Measurements from ENCODE around the gene TRAF7.
"Not testable (repeated sequence)": the region's sequence is repeated elsewhere in the genome, so short reads cannot be mapped to it uniquely, and the experiment has no call there.

Gene TRAF7

DNA sequence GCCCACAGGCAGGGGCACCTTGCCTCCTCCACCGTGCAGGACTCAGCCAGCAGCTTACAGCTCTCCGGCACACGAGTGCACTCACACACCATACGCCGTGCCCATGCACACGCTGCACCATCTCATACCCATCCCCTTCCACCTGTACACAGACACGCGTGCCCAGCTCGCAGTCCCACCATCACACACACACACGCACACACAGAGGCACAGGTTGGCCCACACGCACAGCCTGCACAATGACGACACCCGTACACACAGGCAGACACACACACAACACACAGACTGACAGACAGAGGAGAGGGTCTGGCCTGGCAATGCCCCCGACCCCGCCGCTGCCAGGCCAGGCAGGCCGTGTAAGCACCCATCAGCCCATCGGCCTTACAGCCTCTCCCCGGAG, 28.8 kb downstream of the TRAF7 start:
- DNase-seq: no peak

DNA sequence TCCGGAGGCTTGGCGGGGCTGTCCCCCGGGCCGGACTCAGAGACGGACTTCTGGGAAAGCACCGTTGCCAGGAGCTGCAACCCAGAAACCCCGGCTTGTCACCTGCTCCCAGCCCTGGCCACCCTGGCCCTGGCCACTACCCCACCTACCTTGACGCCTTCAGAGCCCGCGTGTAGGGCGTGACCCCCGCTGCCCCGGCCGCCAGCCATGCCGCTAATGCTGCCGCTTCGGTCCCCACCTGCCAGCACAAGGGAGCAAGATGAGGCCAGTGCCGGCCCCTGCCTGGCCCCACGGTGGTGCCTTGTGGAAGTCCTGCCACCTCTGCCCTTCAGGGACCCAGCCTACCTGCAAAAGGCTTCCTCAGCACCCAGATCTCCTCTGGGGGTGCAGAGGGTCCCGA, 29.4 kb downstream of the TRAF7 start:
- DNase-seq: no peak

DNA sequence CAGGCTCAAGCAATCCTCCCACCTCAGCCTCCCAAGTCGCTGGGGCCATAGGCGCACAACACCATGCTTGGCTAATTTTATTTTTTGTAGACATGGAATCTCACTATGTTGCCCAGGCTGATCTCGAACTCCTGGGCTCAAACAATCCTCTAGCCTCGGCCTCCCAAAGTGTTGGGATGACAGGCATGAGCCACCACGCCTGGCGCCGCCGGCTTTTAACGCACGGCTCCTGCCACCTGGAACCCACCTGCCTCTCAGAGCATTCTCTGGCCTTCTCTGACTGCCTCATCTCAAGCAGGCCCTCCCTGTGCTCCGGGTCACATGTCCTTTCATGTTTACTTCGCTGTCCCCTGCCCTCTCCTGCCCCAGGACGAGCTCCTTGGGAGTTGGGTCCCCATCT, 30.5 kb downstream of the TRAF7 start:
- DNase-seq: no peak

DNA sequence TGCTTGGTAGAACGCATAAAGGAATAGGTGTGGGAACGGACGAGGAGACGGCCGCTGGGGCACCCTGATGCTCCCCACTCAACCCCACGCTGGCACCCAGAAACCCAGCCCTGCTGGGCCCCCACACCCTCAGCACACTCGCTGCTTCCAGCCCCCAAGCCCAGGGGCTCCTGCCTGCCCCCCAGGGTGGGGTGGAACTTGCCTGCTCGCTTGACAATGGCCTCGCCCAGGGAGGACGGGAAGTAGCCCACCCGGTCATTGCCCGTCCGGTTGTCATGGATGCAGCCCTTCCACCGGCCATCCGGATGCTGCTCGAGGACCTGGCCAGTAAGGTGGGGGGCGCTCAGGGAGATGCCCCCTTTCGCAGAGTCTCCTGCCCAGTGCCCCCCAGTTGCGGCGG, 30.9 kb downstream of the TRAF7 start:
- no peak for DNase-seq

DNA sequence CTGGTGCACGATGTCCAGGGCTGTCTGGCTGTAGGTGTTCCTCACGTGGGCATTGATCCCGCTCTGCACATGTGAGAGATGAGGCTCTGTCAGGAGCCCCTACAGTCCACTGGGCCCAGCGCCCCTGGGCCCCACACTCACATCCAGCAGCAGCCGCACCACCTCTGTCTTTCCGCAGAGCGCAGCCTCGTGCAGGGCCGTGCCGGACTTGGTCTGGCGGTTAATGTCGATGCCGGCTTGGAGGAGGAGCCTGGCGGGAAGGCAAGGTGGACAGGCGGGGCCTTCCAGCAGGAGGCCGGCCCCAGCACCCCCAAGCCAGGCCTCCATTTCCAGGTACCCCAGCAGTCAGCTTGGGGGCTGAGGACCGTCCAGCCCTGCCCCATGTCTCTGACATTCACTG, 31.6 kb downstream of the TRAF7 start:
- no peak for DNase-seq

DNA sequence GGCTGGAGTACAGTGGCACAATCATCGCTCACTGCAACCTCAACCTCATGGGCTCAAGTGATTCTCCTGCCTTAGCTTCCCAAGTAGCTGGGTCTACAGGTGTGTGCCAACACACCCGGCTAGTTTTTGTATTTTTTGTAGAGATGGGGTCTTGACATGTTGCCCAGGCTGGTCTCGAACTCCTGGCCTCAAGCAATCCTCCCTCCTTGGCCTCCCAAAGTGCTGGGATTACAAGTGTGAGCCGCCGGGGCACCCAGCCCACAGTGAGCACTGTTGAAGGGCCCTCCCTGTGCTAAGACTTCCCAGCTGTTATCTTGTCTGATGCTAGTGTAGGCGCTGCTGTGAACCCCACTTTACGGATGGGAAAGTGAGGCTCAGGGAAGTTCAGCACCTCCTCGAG, 32.8 kb downstream of the TRAF7 start:
- DNase-seq: no peak

DNA sequence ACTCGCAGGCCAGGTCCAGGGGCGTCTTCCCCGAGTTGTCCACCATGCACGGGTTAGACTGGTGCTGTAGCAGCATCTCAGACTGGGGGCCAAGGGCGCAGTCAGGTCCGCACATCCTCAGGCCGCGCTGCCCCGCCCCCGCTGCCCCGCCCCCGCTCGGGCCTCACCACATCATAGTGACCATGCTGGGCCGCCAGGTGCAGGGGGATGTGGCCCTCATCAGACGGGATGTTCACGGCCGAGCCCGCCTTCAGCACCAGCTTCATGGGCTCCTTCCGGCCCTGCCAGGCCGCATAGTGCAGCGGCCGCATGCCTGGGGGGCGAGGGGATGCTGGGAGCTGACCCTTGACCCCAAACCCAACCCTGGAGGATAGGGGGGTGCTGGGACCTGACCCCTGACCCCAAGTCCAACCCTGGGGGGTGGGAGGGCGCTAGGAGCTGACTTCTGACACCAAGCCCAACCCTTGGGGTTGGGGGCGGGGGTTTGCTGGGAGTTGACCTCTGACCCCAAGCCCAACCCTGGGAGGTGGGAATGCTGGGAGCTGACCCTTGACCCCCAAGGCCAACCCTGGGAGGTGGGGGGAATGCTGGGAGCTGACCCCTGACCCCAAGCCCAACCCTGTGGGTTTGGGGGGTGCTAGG, 33.8 kb downstream of the TRAF7 start:
- no peak for DNase-seq

DNA sequence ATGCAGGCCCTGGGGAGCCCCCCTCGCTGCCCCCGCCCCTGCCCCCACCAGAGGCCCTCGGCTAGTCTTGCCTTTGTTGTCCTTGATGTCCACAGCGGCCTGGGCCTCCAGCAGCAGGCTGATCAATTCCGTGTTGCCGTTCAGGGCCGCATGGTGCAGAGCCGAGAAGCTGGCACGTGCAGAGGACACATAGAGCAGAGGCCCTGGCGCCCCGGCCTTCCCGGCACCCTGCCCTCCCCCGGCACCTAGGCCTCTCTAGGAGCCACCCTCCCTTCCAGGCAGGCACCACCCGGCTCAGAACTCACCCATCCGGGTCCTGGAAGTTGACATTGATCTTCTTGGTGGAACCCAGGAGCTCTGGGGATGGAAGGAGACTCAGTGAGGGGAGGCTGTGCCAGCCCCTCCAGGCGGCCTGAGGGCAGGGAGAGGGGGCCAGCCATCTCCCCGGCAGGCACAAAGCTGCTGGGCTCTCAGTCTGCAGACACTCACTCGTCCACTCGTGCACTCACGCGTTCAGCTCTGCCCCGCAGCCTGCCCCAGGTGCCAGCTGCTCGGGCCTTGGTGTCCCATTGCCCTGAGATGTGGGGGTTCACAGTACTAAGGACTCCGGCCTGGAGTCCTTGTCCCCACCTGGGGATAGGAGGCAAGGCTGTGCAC, 34.5 kb downstream of the TRAF7 start:
- DNase-seq: no peak

DNA sequence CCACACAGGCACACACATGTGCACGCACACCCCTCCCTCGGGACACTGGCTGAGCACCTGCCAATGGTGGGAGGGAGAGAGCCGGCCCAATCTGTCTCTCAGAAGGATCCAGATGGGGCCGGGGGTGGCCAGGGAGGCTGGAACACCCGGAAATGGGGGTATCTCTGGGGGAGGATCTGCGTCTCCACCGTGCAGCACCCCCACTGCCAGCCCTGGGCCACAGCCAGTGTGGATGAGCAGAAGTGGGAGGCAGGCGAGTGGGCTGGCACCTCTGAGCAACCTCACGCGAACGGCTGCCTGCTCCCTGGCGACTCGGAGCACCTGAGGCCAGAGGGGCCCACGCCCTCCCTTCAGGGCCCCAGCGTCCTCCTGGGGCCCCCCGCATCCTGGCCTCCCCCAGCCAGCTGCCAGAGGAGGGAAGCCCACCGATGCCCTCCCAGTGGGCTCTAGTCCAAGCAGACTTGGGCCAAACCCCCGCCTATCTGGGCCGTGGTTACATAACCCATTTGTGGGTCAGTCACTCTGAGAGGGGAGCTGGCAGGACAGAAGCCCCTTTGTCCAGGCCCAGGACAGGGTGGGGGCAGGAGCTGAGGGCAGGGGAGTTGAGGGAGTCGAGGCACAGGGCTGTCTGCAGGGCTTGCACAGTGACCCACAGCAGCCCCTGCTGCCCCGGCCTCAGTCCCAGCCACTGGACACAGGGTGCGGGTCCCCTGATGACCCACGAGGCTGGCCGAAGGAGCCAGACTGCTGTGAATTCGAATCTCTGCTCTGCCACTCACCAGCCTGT, 35.3 kb downstream of the TRAF7 start:
- no peak for DNase-seq

DNA sequence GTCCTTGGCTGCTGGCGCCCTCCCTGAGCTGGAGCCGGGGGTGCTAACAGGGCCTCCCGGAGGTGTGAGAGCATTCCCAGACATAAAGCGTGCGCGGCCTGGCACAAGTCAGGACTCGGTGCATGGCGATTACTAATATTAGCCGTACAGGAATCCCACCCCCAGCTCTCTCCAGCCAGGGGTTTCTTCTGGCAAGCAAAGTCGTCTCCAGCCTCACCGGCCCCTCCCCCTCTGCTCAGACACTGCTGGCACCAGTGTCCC, 35.8 kb downstream of the TRAF7 start:
- DNase-seq: no peak

DNA sequence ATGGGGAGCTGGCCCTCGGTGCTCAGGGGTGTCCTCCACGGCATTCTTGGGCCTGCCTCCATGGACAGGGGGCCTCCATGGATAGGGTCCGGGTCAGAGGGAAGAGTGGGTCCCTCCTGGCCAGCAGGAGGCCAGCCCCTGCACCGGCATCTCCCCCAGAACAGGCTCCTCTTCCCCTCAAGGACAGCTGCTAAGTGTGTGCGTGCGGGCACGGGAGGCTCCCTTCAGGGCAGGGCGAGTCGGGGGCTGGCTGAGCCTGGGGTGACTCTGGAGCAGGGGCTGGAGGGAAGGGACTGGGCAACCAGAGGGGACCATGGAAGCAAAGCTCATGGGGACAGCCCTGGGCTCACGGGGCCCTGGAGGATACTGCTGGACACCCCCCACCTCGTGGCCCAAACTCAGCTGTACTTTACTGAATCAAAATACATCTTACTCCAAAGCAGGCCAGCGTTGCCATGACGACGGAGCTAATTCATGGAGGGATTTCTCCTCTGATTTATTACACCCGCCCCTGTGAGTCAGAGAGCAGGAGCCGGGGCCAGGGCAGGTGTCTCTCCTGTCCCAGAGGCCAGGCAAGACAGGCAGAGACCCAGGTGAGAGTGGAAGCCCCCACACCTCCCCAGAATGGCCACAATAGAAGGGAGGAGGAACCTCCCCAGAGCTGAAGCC, 38.7 kb downstream of the TRAF7 start:
- no peak for DNase-seq

DNA sequence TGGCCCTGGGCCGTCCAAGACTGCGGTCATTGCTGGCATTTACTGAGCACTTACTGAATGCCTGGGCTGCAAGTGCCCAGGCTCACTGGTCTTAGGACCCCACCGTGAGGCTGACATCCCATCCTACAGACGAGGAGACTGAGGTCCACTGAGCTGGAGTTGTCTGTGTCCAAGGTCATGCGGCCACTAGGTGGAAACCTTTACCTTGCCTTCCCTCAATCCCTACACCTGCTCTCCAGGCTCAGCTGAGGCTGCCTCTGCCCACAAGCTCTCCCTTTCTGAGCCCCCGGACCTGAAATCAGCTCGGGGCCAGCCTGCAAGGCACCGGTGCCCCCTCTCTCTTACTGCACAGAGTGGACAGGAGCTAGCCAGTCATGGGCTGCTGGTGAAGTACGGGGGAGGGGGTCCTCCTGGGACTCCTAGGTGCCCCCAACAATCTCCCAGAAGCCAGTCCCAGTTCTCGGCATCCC, 39.3 kb downstream of the TRAF7 start:
- DNase-seq: peak; percentile 70

DNA sequence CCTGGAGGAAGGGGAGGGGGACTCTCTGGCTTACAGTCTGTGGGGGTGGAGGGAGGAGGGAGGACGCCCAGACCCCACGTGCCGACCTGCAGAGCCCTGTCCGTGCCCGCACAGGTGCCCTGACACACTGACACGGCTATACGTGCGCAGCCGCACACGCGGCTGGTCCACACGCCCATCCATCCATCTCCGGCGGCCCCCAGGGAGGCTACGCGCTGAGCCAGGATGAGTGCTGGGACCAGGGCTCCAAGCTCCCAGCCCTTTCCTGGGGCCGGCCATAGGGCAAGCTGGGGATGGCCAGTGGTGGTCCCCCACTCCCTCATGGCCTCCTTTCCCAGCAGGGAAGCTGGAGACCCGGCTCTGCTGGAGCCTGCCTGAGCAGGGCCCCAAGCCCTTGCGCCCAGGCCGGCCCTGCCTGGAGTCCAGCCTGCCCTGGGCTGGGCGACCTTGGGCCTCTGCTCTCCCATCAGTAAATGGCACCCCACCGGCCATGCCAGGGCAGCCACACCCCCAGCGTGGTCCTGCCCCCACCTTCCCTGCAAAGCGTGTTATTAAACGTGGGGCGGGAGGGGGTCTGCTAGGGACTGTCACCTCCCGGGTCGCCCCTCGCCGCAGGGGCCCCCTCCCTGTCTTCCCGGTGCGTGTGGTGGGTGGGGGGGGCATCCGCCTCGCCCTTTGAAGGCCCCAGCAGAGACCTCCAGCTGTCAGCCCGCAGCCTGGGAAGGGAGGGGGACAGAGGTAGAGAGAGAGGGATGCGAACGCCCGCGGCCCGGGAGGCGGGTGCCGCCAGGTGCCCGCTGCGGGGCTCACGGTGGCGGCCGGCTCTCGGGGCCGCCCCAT, 40.0 kb downstream of the TRAF7 start:
- DNase-seq: no peak

DNA sequence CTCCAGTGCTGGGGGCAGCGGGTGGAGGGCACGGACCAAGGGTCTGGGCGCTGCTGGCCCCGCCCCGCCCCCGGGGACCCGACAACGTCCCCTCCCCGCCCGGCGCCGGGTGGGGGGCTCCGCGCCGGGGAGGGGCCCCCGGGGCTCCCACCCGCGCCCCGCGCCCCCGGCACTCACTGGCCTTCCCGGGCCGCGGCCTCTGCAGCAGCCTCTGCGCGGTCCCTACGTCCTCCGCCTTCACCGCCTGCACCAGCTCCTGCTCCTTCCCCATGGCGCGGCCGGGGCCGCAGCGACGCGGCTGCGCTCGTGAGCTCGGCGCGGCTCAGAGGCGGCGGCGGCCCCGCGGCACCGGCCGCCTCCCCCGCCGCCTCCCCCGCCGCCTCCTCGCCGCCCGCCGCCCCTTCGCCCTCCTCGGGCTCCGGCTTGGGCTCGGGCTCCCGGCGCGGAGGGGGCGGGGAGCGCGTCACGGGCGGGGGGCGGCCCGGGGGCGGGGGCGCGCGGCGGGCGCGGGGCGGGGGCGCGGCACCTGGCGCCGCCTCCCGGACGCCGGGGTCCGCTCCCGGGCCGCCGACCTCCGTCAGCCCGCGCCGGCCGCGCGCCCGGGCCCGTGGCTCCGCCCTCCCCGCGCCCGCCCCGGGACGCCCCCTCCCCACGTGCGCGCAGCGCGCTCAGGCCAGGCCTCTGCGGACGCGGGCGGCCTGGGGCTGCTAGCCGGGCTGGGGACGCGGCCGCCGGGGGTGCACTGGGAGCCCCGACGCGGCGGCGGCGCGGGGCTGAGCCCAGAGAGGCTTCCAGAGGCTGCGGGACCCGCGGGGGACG, 40.8 kb downstream of the TRAF7 start, which contains the start of gene CASKIN1:
Gene CASKIN1, minus strand, starts transcription at position 444 of the 819 bp plus-strand sequence. Its CDS starts 173 bp downstream, at position 271.
- DNase-seq: no peak

DNA sequence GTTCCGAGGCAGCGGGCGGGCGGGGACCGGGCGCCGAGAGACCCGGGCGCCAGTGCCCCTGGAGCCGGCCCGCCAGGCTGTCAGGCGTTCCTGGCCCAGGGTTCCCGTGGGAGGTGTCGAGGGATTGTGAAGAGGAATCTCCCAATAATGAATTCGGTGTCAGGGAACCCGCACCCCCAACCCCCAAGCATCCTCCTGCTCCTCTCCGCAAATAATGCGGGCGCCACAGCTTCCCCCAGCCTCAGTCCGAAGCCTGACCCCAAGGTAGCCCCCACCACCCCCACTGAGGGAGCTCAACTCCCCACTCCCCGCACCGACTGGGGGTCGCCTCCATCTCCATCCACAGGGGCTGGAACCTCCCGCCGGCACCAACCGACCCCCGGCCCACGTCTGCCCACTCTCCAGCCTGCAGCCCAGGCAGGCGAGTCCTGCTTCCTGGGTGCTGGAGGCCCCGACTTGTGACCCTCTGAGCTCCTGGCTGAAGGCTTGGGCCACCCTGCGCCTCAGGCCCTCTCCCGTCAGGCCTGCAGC, 41.5 kb downstream of the TRAF7 start:
- no peak for DNase-seq

DNA sequence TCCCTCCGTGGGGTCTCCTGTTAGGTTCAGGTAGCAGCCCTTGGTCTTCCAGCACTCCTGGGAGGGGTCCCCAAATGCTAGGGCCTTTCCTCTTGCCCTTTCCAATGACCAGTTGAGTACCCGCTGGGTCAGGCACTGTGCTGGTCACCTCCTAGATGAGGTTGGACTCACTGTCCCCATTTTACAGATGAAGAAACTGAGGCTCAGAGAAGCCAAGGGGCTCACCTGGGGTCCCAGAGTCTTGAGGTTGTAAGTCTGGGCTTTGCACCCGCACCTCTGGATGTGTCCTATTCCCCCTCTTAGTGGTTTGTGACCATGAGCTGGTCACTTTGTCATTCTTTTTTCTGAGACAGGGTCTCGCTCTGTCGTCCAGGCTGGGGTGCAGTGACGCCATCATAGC, 42.2 kb downstream of the TRAF7 start:
- DNase-seq: no peak

DNA sequence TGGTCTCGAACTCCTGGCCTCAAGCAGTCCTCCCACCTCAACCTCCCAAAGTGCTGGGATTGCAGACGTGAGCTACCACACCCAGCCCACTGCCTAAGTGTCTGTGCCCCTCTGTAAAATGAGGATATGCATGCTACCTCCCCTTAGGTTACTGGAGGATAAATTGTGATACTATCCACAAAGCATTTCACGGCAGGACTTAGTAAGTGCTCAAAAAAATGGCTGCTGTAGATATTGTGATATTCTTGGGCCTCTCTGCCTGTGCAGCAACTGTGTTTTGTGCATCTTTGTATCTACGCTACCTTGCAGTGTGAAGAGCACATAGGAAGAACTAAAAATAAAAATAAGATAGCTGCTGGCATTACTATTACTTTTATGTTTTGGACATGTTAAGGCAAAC, 42.7 kb downstream of the TRAF7 start:
- DNase-seq: no peak

DNA sequence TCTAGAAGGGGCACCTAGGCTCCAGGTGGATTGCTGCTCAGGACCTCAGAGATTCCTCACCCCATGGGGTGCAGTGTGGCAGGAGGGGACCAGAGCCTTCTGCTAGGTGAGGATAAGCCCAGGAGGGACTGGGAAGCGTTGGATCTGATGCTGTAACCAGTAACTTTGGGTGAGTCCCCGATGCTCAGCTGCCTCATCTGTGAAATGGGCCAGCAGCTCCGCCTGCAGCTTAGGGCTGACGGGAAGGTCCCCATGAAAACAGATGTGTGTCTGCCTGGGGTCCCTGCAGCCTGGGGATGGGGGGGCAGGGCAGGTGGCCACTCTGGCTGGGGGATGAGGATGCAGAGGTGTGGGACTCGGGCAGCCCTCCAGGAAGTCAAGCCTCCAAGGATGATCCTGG, 43.5 kb downstream of the TRAF7 start:
- DNase-seq: no peak

DNA sequence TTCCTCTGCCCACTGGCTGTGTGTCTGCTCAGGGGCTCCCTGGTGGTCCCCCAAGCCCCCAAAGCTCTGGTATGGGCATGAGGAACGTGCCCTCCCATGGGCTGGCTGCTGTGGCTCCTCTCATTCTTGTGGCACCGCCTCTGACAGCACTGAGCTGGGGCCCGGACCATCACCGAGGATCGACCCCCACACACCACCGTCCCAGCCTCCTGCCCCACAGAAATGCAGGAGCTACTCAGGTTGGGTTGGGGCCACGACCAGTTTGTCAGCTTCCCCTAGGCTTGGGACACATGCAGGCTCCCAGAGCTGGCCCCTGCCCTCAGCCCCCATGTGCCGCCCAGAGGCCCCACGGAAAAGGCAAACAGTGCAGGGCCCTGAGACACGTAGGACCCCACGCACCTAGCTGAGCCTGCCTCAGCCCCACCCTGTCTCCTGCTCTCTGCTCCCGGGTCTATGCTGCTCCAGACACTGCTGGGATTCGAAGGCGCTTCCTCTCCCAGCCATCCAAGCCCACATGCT, 44.1 kb downstream of the TRAF7 start:
- no peak for DNase-seq

DNA sequence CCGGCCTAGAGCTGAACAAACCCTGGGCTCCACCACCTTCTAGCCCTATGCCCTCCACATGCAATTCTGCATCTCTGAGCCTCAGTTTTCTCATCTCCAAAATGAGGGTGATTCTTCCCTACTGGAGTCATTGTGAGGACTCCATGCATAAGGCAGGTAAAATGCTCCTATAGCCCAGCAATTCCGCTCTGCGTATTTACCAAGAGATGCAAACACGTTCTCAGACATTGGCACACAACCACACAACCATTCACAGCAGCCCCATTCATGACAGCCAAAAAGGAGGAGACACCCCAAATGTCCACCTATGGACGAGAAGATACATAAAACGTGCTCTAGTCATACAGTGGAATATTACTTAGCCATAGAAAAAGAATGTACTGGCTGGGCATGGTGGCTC, 44.7 kb downstream of the TRAF7 start:
- DNase-seq: no peak

DNA sequence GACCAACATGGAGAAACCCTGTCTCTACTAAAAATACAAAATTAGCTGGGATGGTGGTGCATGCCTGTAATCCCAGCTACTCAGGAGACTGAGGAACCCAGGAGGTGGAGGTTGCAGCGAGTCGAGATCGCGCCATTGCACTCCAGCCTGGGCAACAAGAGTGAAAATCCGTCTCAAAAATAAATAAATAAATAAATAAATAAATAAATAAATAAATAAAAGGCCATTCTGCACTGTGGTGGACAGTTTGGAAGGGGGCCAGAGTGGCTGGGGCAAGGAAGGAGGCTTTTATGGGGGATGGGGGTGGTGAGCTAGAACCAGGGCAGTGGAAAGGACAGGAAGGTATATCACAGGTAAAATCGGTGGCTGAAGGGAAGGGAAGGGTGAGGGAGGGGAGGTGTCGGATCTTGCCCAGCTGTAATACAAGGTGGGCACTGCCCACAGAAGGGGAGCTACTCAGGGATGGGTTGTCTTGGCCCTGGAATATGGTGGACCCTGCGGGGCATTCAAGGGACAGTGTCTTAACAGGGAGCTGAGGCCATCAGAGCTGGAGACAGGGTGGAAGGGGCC, 47.6 kb downstream of the TRAF7 start:
- not testable (repeated sequence) for DNase-seq
